Tibial nerve (tissue), 4 donors: ENCODE measurements around the gene KCNQ4.

Source experiments
- CTCF ChIP-seq, 5 experiments: fragments of 200-600 bp in 3 of 5; fragments of 450-650 bp in 2 of 5; sonication (generic) in 3 of 5; IDR thresholded peaks; one replicate each; pipeline ENCODE4 v1.5.1; 2016 to 2019; ENCODE audit warnings: antibody characterized with exemption in 5 of 5, mild to moderate bottlenecking in 3 of 5, moderate library complexity in 2 of 5
- EP300 ChIP-seq, 2 donors: sonication (generic); formaldehyde crosslinking; IDR thresholded peaks; one replicate each; pipeline ENCODE4 v1.6.1; 2017; ENCODE audit warnings: antibody characterized with exemption in 2 of 2, mild to moderate bottlenecking in 1 of 2
- POLR2A ChIP-seq, 2 donors: fragments of 450-650 bp; IDR thresholded peaks; one replicate each; pipeline ENCODE4 v1.6.1; 2017; ENCODE audit warnings: antibody characterized with exemption in 2 of 2, mild to moderate bottlenecking in 2 of 2, moderate library complexity in 2 of 2

DNA sequence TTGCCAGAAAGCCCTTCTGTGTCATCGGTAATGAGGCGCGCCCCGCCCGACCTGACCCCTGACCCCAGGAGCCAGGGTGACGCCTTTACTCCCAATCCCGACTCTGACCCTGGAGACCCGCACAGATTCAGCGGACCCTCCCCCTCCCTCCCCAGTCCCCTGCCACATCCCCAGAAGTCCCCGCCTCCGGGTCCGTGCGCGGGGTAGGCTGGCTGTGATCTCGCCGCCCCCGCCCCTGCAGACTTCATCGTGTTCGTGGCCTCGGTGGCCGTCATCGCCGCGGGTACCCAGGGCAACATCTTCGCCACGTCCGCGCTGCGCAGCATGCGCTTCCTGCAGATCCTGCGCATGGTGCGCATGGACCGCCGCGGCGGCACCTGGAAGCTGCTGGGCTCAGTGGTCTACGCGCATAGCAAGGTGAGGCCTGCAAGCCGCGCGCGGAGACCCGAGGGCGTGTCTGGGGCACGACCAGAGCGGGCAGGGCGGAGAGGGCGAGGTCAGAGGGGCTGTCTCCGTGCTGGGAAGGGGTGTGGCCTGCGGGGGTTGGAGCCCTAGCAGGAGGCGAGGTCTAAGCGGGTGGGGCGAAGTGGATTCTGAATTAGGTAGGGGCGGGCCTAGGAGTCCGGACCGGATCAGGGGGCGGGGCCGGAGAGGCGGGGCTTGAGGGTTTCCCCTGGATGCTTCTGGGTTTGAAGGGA, 34.8 kb downstream of the KCNQ4 start:
- TF ChIP-seq CTCF (IDR thresholded peaks at IDR 0.05) (no peak), POLR2A (IDR thresholded peaks at IDR 0.05) (no peak), EP300 (IDR thresholded peaks at IDR 0.05) (no peak)
